ENCODE data around the gene FOXP2.
"Not testable (repeated sequence)": the region's sequence is repeated elsewhere in the genome, so short reads cannot be mapped to it uniquely, and the experiment has no call there.

Gene FOXP2

GRCh38 chr7:114590298-114590697, 175.7 kb downstream of the FOXP2 start:
- no peak for DNase-seq (ENCODE audit: low spot score)

GRCh38 chr7:114598946-114599345, 184.3 kb downstream of the FOXP2 start:
- no peak for DNase-seq (ENCODE audit: low spot score)

- DNase-seq (ENCODE audit: low spot score), result no peak
These were observed 191.5 kb downstream of the FOXP2 start for GRCh38 chr7:114606100-114606499.

DNA sequence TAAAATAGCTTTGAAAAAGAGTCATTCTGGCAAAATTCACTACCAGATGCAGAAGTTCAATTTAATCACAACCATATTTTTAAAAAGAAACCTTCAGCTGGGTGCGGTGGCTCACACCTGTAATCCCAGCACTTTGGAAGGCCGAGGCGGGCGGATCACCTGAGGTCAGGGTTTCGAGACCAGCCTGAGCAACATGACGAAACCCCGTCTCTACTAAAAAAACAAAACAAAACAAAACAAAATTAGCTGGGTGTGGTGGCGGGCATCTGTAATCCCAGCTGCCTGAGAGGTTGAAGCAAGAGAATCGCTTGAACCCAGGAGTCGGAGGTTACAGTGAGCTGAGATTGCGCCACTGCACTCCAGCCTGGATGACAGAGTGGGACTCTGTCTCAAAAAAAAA, 194.2 kb downstream of the FOXP2 start:
- not testable (repeated sequence) for DNase-seq (ENCODE audit: low spot score)

GRCh38 chr7:114620208-114620607, 205.6 kb downstream of the FOXP2 start:
- no peak for DNase-seq (ENCODE audit: low spot score)

DNA sequence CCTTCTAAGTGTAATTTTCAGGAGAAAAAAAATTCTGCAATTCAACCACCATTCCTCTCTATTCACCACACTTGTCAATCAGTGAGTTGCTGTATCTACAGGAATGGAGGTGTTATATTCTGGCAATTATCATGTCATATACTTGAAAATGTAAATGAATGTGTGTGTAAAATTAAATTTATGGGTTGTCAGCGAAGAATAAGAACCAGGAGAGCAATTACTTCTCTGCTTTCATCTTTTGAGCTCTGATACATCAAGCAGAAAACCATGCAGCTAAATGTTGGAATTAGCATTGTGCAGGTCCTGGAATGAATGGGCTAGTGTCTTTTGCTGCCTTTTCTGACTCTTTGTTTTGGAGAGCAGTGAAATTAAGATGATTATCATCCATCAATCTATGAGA, 207.6 kb downstream of the FOXP2 start:
- DNase-seq (ENCODE audit: low spot score), result no peak

DNA sequence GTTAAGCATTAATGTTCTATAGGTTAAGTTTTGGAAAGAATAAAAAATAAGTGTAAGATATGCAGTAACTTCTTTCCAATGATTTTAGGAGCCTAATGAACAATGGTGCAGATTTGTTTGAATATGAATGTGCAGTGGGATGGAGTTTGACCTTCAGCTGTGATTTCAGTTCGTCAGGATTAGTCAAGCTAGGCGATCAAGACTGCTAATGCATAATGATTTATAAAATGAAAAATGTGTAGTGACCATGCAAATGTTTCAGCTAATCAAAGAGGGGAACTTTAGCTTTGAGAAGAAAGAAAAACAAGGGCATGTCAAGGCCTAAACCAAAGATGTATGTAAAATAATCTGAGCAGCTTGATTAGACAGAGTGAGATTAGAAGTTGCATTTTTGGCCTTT, 208.5 kb downstream of the FOXP2 start:
- DNase-seq (ENCODE audit: low spot score), result no peak

DNA sequence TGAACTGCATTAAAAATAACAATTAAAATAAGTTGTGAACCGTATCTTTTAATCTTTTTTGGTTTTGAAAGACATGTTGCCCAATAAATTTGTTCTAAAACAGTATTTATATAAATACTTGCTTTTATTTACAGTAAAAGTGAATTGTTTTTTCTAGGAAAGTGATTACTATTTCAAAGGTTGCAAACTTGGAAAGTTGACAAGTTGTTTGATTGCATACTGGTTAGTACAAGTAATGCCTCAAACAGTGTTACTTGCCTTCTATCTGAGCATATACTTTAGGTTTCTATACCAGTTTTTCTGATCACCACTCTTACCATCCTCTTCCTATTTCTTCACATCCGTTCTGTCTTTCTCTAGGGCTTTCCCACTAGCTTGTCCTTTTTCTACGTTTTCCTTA, 212.6 kb downstream of the FOXP2 start:
- no peak for DNase-seq (ENCODE audit: low spot score)

- no peak for DNase-seq (ENCODE audit: low spot score)
These were observed 213.7 kb downstream of the FOXP2 start for GRCh38 chr7:114628362-114628761.

DNA sequence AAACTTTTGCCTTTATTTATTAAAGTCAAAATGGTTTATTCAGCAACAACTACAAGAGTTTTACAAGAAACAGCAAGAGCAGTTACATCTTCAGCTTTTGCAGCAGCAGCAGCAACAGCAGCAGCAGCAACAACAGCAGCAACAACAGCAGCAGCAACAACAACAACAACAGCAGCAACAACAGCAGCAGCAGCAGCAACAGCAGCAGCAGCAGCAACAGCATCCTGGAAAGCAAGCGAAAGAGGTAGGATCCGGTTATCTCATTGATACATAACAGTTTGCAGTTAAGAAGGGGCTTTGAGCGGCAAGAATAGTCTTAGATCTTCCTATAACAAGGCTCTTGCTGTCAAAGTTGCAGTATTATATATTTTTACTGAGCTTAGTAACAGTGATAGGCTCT, 215.1 kb downstream of the FOXP2 start:
- DNase-seq (ENCODE audit: low spot score), result no peak

DNA sequence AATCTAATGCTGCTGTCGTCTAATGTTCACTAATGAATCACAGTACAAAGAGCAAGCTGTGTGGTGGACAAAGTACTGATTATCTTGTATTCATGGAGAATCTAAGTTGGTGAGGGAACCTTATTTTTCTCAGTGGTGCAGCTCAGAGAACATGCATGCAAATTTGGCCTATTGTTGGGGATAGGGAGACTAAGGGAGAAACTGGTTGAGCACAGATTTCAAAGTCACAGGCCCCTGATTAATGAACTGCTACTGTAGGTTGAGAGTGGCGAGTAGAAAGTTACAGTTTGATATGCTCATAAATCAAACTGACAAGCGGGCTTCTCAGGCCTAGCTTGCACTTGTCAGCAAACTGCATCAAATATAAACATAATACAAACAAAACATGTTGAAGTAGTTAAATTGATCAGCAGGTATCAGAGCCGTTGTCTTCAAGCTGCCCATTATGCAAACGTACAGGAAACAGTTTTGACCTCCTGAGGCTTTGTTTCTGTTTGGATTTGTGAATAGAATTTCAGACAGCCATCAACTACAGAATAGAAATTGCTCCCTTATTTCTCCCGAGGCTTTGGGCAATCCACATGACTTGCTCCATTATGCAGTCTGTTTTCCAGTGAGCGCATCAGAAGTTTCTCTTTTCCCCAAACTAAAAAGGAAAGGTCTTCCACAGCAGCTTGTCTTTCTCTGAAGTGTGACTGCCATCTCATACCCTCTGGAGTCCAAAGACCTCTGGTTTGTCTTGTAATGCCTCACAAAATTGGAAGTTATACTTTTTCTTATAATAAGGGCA, 215.8 kb downstream of the FOXP2 start:
- DNase-seq (ENCODE audit: low spot score), result no peak

- no peak for DNase-seq (ENCODE audit: low spot score)
These were observed 216.7 kb downstream of the FOXP2 start for GRCh38 chr7:114631249-114631822.

GRCh38 chr7:114639451-114639850, 224.8 kb downstream of the FOXP2 start:
- DNase-seq (ENCODE audit: low spot score), result no peak

GRCh38 chr7:114644455-114644854, 229.8 kb downstream of the FOXP2 start:
- DNase-seq (ENCODE audit: low spot score), result no peak

GRCh38 chr7:114645451-114645850, 230.8 kb downstream of the FOXP2 start:
- DNase-seq (ENCODE audit: low spot score), result no peak

GRCh38 chr7:114647518-114647917, 232.9 kb downstream of the FOXP2 start:
- DNase-seq (ENCODE audit: low spot score), result no peak

DNA sequence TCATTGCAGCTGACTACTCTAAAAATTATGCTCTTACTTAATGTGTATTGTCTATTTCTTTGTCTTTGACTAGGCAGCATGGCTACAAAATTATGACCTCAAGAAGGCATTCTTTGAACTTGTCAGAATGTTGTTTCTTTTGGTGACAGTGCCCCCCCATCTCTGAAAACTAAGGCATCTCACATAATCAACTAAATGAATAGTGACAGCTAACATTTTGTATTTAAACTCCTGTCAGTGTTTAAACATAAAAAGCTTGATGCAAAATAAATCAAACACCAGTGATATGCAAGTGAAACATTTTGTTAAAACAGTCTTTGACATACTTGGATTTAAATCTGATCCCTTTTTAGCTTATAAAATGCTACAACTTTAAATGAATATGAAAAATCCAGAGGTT, 233.5 kb downstream of the FOXP2 start:
- DNase-seq (ENCODE audit: low spot score), result no peak

DNA sequence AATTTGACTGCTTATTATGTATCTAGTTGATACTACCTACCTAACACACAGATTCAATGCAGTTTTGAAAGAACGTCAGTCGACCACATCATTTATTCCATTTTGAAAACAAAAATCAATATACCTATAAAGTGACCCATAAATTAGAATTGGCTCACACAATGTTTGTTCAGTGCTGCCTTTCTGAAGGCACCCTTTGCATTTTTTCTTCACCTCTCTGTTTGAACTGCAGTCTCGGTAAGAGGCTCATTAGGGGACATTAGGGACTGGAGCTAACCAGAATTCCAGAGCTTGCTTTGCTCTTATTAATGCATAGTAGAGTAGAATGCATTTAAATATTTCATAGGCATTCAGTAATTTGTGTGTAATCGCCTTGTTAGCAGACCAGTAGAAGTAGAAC, 234.1 kb downstream of the FOXP2 start:
- DNase-seq (ENCODE audit: low spot score), result no peak

- DNase-seq (ENCODE audit: low spot score), result no peak
These were observed 235.1 kb downstream of the FOXP2 start for GRCh38 chr7:114649689-114650088.

- DNase-seq (ENCODE audit: low spot score), result no peak
These were observed 235.9 kb downstream of the FOXP2 start for GRCh38 chr7:114650491-114650890.

- no peak for DNase-seq (ENCODE audit: low spot score)
These were observed 237.4 kb downstream of the FOXP2 start for GRCh38 chr7:114652041-114652440.

DNA sequence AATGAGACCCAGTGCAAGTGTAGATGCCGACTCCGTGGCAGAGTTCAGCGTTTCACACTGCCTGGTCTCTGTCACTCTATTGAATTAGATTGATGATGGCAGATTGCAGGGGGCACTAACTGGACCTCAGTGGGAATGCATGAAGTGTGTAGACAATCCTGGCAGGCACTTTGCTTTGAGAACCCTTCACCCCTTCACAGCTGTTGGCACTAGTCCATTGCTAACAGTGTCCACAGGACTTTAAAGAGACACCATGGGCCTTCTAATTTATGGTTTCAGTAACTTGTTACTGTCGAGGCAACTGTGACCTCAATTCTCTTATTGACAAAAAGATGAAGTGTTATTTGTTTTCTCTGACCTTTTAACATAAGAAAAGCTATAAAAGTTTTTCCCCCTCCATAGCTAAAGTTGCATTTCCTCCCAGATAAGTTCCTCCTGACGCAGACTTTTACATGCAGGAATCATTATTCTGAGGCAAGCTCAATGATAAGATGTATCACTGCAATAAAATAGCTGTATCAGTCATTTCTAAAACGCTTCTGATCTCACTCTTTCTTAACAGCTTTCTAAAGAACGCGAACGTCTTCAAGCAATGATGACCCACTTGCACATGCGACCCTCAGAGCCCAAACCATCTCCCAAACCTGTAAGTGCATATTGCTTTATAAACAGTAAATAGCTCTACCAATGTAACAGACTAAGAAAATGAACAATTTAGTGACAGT, 238.9 kb downstream of the FOXP2 start:
- DNase-seq (ENCODE audit: low spot score), result no peak

GRCh38 chr7:114656466-114656865, 241.9 kb downstream of the FOXP2 start:
- no peak for DNase-seq (ENCODE audit: low spot score)
